Progenitor cell of endocrine pancreas (in vitro differentiated cells): ENCODE data around the gene DNASE1L3. TPM values are rescaled to one million over a fixed set of nuclear protein-coding genes. Genes with fewer than 3 reads are reported as not detected.
A peak's percentile ranks its signal among the peaks of the same experiment; 100 is the strongest.

Experiments
- DNase-seq: peaks from one replicate; pipeline ENCODE4 v3.0.0; 2021; ENCODE audit warnings: low spot score; ENCODE audit not compliant: unreplicated experiment
- H3K27ac Mint-ChIP-seq: 2 replicates; pipeline ENCODE4 v1.8.0; 2021; ENCODE audit warnings: mild to moderate bottlenecking, moderate library complexity, mixed read lengths
- H3K27me3 Mint-ChIP-seq: 2 replicates; pipeline ENCODE4 v1.8.0; 2021; ENCODE audit warnings: mixed read lengths
- H3K36me3 Mint-ChIP-seq: 2 replicates; pipeline ENCODE4 v1.8.0; 2022; ENCODE audit warnings: mixed read lengths; ENCODE audit not compliant: insufficient read depth
- H3K4me1 Mint-ChIP-seq: 2 replicates; pipeline ENCODE4 v1.8.0; 2021; ENCODE audit warnings: low read depth, mixed read lengths
- H3K4me3 Mint-ChIP-seq: 2 replicates; pipeline ENCODE4 v1.8.0; 2021; ENCODE audit warnings: low read depth, mild to moderate bottlenecking, moderate library complexity, mixed read lengths
- H3K9me3 Mint-ChIP-seq: 2 replicates; pipeline ENCODE4 v1.8.0; 2021; ENCODE audit warnings: low read depth, mixed read lengths
- CTCF ChIP-seq: fragments of 200-600 bp; sonication (generic); IDR thresholded peaks from one replicate; pipeline ENCODE4 v1.5.0; 2021; ENCODE audit warnings: antibody characterized with exemption, mild to moderate bottlenecking; ENCODE audit not compliant: unreplicated experiment
- total RNA-seq: library from RNA; stranded (reverse); gene quantifications from 2 replicates; pipeline ENCODE4 v1.2.1, GENCODE V29; 2021

Gene DNASE1L3
- total RNA-seq, 1 donor from 2014 or later: not detected

GRCh38 chr3:58217209-58217811, 6.5 kb upstream of the DNASE1L3 start:
- Mint-ChIP-seq H3K36me3 (no peaks in the 10 kb centered on the region), H3K4me1 (peaks cover 6% of the 10 kb centered on the region), H3K9me3 (no peaks in the 10 kb centered on the region), H3K4me3 (no peak overlapping the region), H3K27me3 (peaks cover 20% of the 10 kb centered on the region), H3K27ac (peak overlapping the region; percentile 17)
- DNase-seq: peak; percentile 33
- peak; percentile 76 for TF ChIP-seq CTCF

- Mint-ChIP-seq H3K9me3 (no peaks in the 10 kb centered on the region), H3K27ac (no peak overlapping the region), H3K36me3 (no peaks in the 10 kb centered on the region), H3K4me3 (no peak overlapping the region), H3K27me3 (peaks cover 20% of the 10 kb centered on the region), H3K4me1 (peaks cover 3% of the 10 kb centered on the region)
- DNase-seq: no peak
- TF ChIP-seq CTCF: no peak
These were observed 5.9 kb upstream of the DNASE1L3 start for GRCh38 chr3:58216496-58217195.

- no peak for DNase-seq
- Mint-ChIP-seq H3K27ac (no peak overlapping the region), H3K4me1 (peaks cover 3% of the 10 kb centered on the region), H3K4me3 (no peak overlapping the region), H3K36me3 (no peaks in the 10 kb centered on the region), H3K27me3 (peaks cover 19% of the 10 kb centered on the region), H3K9me3 (no peaks in the 10 kb centered on the region)
- TF ChIP-seq CTCF: no peak
These were observed 4.7 kb upstream of the DNASE1L3 start for GRCh38 chr3:58215317-58216025.

GRCh38 chr3:58214484-58215316, 3.9 kb upstream of the DNASE1L3 start:
- H3K4me1 Mint-ChIP-seq: peaks cover 3% of the 10 kb centered on the region
- peaks cover 18% of the 10 kb centered on the region for H3K27me3 Mint-ChIP-seq
- H3K27ac Mint-ChIP-seq: no peak overlapping the region
- no peaks in the 10 kb centered on the region for H3K9me3 Mint-ChIP-seq
- H3K4me3 Mint-ChIP-seq: no peak overlapping the region
- DNase-seq: no peak
- no peaks in the 10 kb centered on the region for H3K36me3 Mint-ChIP-seq
- no peak for TF ChIP-seq CTCF

- no peaks in the 10 kb centered on the region for H3K36me3 Mint-ChIP-seq
- no peaks in the 10 kb centered on the region for H3K9me3 Mint-ChIP-seq
- peaks cover 9% of the 10 kb centered on the region for H3K27me3 Mint-ChIP-seq
- no peak for TF ChIP-seq CTCF
- no peak overlapping the region for H3K4me3 Mint-ChIP-seq
- peak overlapping the region; percentile 33 for H3K27ac Mint-ChIP-seq
- no peak for DNase-seq
- peaks cover 4% of the 10 kb centered on the region for H3K4me1 Mint-ChIP-seq
These were observed 839 bp downstream of the DNASE1L3 start for GRCh38 chr3:58209933-58210332.
